VCaP (cell line): ENCODE measurements around the gene DTX4.

Source experiments
- H3K27ac ChIP-seq: fragments of 450-650 bp; 2 replicates; pipeline ENCODE4 v1.5.1; 2017
- TF ChIP-seq, protein P1 (sequence below): fragments of 450-650 bp; conservative IDR thresholded peaks from 2 replicates; pipeline ENCODE4 v1.5.1; 2017; ENCODE audit warnings: mild to moderate bottlenecking, moderate library complexity

The DTX4 gene

GRCh38 chr11:59180907-59181306 lies 9.0 kb downstream of the DTX4 start:
- TF ChIP-seq, protein P1, sequence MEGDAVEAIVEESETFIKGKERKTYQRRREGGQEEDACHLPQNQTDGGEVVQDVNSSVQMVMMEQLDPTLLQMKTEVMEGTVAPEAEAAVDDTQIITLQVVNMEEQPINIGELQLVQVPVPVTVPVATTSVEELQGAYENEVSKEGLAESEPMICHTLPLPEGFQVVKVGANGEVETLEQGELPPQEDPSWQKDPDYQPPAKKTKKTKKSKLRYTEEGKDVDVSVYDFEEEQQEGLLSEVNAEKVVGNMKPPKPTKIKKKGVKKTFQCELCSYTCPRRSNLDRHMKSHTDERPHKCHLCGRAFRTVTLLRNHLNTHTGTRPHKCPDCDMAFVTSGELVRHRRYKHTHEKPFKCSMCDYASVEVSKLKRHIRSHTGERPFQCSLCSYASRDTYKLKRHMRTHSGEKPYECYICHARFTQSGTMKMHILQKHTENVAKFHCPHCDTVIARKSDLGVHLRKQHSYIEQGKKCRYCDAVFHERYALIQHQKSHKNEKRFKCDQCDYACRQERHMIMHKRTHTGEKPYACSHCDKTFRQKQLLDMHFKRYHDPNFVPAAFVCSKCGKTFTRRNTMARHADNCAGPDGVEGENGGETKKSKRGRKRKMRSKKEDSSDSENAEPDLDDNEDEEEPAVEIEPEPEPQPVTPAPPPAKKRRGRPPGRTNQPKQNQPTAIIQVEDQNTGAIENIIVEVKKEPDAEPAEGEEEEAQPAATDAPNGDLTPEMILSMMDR, result no peak

GRCh38 chr11:59181746-59182456 lies 10.0 kb downstream of the DTX4 start:
- TF ChIP-seq, protein P1, result no peak
- H3K27ac ChIP-seq, result no peak overlapping the region

More at GRCh38 chr11:59180907-59181306, 9.0 kb downstream of the DTX4 start:
- H3K27ac ChIP-seq, result no peak overlapping the region

- H3K27ac ChIP-seq, result no peak overlapping the region
- TF ChIP-seq, protein P1, result no peak
These were observed 10.7 kb downstream of the DTX4 start for GRCh38 chr11:59182457-59183151.

GRCh38 chr11:59183771-59184170 lies 11.8 kb downstream of the DTX4 start:
- no peak overlapping the region for H3K27ac ChIP-seq

DNA sequence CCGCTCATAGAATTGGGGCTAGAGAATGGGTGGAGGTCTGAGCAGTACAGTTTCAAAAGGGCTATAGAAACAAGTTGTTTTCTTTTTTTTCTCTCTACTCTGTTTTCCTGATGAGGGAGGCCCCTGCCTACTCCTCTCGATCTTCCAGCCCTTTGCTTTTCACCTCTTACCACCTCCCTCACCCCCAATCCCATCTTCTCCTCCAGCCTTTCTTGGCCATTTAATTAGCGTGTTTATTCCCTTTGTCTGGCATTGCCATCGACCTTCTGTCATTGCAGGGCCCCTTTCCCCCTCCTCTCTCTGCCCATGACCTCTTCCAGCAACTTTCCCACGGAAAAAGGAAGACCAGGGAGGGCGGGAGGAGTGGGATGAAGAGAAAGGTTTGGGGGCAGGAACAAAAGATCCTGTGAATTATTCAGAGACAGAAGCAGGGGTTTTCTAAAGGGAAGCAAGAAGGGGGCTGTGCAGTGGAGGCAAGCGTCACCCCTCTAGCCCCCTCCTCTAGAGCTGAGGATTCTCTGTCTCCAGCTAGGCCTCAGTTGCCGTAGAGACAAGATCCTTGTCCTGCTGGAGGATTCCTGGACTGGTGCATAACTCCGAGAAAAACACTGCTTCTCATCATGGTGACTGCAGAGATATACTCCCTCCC lies 12.9 kb downstream of the DTX4 start:
- TF ChIP-seq, protein P1, result no peak

More at GRCh38 chr11:59183771-59184170, 11.8 kb downstream of the DTX4 start:
- TF ChIP-seq, protein P1, result no peak

DNA sequence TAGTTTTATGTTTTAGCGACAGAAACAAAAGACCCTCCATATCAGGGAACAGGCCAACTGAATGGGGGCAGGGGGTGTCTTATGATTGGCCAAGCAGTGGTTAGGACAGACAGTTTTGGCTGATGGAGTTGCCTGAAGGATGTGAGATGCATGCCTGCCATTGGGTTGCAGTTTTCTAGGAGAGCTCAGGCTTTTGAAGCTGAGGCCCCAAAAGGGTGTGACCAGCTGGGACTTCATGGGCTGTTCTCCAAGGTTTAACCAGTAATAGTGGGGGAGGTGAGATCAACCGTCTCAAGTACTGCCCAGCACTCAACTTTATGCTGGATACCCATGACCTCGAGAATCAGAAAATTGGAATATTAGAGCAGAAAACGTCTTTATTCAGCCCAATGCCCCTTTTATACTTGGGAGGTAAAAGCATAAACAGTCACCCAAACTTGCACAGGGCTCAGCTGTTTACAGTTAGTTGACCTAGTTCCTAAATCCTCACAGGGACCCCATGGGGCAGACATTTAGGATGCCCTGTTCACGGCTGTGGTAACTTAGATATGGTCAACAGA lies 13.5 kb downstream of the DTX4 start:
- H3K27ac ChIP-seq, result no peak overlapping the region
- TF ChIP-seq, protein P1, result no peak

More for the DNA sequence above, 12.9 kb downstream of the DTX4 start:
- no peak overlapping the region for H3K27ac ChIP-seq

GRCh38 chr11:59186130-59186594 lies 14.2 kb downstream of the DTX4 start:
- no peak overlapping the region for H3K27ac ChIP-seq
- TF ChIP-seq, protein P1, result peak; percentile 45
